ENCODE data around the gene ZNF14.

- TF ChIP-seq FOXA1 (IDR thresholded peaks at IDR 0.05) (no peak), ELF4 (IDR thresholded peaks at IDR 0.05) (no peak), CTBP1 (IDR thresholded peaks at IDR 0.05; ENCODE audit: borderline replicate concordance) (no peak), LEF1 (IDR thresholded peaks at IDR 0.05; ENCODE audit: borderline replicate concordance) (no peak), SUZ12 (IDR thresholded peaks at IDR 0.05) (no peak), TARDBP (IDR thresholded peaks at IDR 0.05) (no peak), HDGF (IDR thresholded peaks at IDR 0.05; ENCODE audit: borderline replicate concordance) (no peak), FOXM1 (IDR thresholded peaks at IDR 0.05; ENCODE audit: borderline replicate concordance) (no peak), ARNT (IDR thresholded peaks at IDR 0.05) (no peak), BHLHE40 (IDR thresholded peaks at IDR 0.05; ENCODE audit: borderline replicate concordance) (no peak), ZNF384 (IDR thresholded peaks at IDR 0.05) (no peak), SP1 (IDR thresholded peaks at IDR 0.05) (no peak), PKNOX1 (IDR thresholded peaks at IDR 0.05) (no peak), L3MBTL2 (conservative IDR thresholded peaks at IDR 0.05) (no peak)
Measured at GRCh38 chr19:19749117-19749907, 16.4 kb upstream of the ZNF14 start.
